Prostate gland (tissue), 2 donors: ENCODE measurements around the gene NFKB1. TPM values are rescaled to one million over a fixed set of nuclear protein-coding genes. Genes with fewer than 3 reads are reported as not detected.

Experiments
- DNase-seq: peaks from one replicate; pipeline ENCODE4 v3.0.0-alpha.2; 2019; ENCODE audit warnings: low spot score
- H3K27ac ChIP-seq, 2 donors: fragments of 200-600 bp; sonication (generic); 2 replicates each; pipeline ENCODE4 v1.5.1; 2017 to 2019
- H3K27me3 ChIP-seq: fragments of 200-600 bp; sonication (generic); replicated peaks from 2 replicates; pipeline ENCODE4 v1.5.1; 2019; ENCODE audit not compliant: insufficient read depth
- H3K36me3 ChIP-seq, 2 donors: fragments of 200-600 bp; sonication (generic); 1 replicate in 1 of 2; 2 replicates in 1 of 2; pipeline versions ENCODE4 v1.5.1 to v1.8.1; 2017 to 2019
- H3K4me1 ChIP-seq: fragments of 200-600 bp; sonication (generic); replicated peaks from 2 replicates; pipeline ENCODE4 v1.5.1; 2019
- H3K4me3 ChIP-seq, 2 donors: fragments of 200-600 bp; sonication (generic); 2 replicates each; pipeline ENCODE4 v1.5.1; 2017 to 2019
- H3K9me3 ChIP-seq: fragments of 200-600 bp; sonication (generic); 2 replicates; pipeline ENCODE4 v1.5.1; 2017
- POLR2A ChIP-seq: fragments of 450-650 bp; IDR thresholded peaks from one replicate; pipeline ENCODE4 v1.6.1; 2016; ENCODE audit warnings: antibody characterized with exemption, mild to moderate bottlenecking
- POLR2AphosphoS5 ChIP-seq: sonication (generic); formaldehyde crosslinking; IDR thresholded peaks from one replicate; pipeline ENCODE4 v1.6.1; 2017; ENCODE audit warnings: antibody characterized with exemption
- WGBS: methylation state at CpG from one replicate; pipeline ENCODE4 v1.1.5; 2018; 5-methylcytosine and 5-hydroxymethylcytosine counted together
- intact Hi-C: fragments of 100-400 bp; cut with DNase I; formaldehyde crosslinking; loops from one replicate; pipeline ENCODE4 v1.14.2; 2022
- total RNA-seq, 2 donors: library from RNA; depleted of rRNA; stranded (reverse); fragments of >200 nt; gene quantifications; one replicate each; pipeline ENCODE4 v1.1.0, GENCODE V29; 2016
- TF ChIP-seq, protein P1 (sequence below), 4 experiments: fragments of 200-600 bp in 2 of 4; fragments of 450-650 bp in 2 of 4; sonication (generic) in 2 of 4; IDR thresholded peaks; 1 replicate in 3 of 4; 2 replicates in 1 of 4; pipeline ENCODE4 v1.5.1; 2016 to 2019; ENCODE audit warnings: antibody characterized with exemption in 4 of 4, mild to moderate bottlenecking in 2 of 4, moderate library complexity in 2 of 4

The NFKB1 gene
- total RNA-seq, 2 donors from 2014 or later: 32.3 to 35.4 TPM

- Histone ChIP-seq H3K27ac (no peak overlapping the region), H3K27me3 (no peaks in the 10 kb centered on the region), H3K9me3 (no peaks in the 10 kb centered on the region), H3K4me3 (no peak overlapping the region), H3K4me1 (no peaks in the 10 kb centered on the region), H3K36me3 (no peaks in the 10 kb centered on the region)
- TF ChIP-seq, protein P1, sequence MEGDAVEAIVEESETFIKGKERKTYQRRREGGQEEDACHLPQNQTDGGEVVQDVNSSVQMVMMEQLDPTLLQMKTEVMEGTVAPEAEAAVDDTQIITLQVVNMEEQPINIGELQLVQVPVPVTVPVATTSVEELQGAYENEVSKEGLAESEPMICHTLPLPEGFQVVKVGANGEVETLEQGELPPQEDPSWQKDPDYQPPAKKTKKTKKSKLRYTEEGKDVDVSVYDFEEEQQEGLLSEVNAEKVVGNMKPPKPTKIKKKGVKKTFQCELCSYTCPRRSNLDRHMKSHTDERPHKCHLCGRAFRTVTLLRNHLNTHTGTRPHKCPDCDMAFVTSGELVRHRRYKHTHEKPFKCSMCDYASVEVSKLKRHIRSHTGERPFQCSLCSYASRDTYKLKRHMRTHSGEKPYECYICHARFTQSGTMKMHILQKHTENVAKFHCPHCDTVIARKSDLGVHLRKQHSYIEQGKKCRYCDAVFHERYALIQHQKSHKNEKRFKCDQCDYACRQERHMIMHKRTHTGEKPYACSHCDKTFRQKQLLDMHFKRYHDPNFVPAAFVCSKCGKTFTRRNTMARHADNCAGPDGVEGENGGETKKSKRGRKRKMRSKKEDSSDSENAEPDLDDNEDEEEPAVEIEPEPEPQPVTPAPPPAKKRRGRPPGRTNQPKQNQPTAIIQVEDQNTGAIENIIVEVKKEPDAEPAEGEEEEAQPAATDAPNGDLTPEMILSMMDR (IDR thresholded peaks at IDR 0.05): no peak
- TF ChIP-seq POLR2A: no peak
- TF ChIP-seq POLR2AphosphoS5: no peak
- intact Hi-C loops: loop anchor here (10.0 kb wide), 1 partner anchor 508 kb away; the partner anchor contains the start of gene SLC9B1
- DNase-seq: no peak
- WGBS: 96% methylated on average over 1 of the region's 1 CpG
Observed at GRCh38 chr4:102506523-102506922, 5.4 kb downstream of the NFKB1 start.

GRCh38 chr4:102511830-102512605, 10.9 kb downstream of the NFKB1 start:
- WGBS: 92% methylated on average over 5 of the region's 5 CpGs

DNA sequence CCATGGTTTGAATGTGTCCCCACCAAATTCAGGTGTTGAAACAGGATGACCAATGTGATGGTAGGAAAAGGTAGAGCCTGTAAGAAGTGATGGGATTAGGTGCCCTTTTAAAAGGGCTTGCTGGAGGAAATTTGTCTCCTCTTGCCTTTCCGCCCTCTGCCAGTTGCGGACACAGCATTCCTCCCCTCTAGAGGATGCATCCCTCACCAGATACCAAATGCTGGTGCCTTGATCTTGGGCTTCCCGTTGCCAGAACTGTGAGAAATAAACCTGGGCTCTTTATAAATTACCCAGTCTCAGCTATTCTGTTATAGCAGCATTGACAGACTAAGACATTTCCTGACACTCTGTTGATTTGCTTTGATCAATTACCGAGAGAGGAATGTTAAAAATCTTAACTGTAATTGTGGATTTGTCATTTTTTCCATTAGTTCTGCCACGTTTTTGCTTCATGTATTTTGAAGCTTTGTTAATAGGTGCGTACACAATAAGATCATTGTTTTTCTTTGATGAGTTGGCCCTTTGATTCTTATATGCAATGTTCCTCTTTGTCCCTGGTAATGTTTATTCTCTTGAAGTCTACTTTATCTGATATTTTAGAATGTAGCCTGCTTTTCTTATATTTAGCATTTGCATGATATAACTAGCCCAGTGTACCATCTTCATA, 13.3 kb downstream of the NFKB1 start:
- TF ChIP-seq POLR2A (no peak), POLR2AphosphoS5 (no peak)
- TF ChIP-seq, protein P1 (IDR thresholded peaks at IDR 0.05): no peak
- H3K27me3 ChIP-seq: no peaks in the 10 kb centered on the region
- DNase-seq: no peak
- no peaks in the 10 kb centered on the region for H3K9me3 ChIP-seq
- intact Hi-C loops: no loop called here
- 74% methylated on average over 6 of the region's 6 CpGs for WGBS
- H3K4me3 ChIP-seq: no peak overlapping the region
- no peak overlapping the region for H3K27ac ChIP-seq
- no peaks in the 10 kb centered on the region for H3K36me3 ChIP-seq
- H3K4me1 ChIP-seq: no peaks in the 10 kb centered on the region

More at GRCh38 chr4:102511830-102512605, 10.9 kb downstream of the NFKB1 start:
- Histone ChIP-seq H3K4me3 (no peak overlapping the region), H3K9me3 (no peaks in the 10 kb centered on the region), H3K36me3 (no peaks in the 10 kb centered on the region), H3K27ac (no peak overlapping the region), H3K4me1 (no peaks in the 10 kb centered on the region), H3K27me3 (no peaks in the 10 kb centered on the region)
- TF ChIP-seq POLR2AphosphoS5 (no peak), POLR2A (no peak)
- TF ChIP-seq, protein P1 (IDR thresholded peaks at IDR 0.05): no peak
- DNase-seq: no peak
- intact Hi-C loops: no loop called here

- no peaks in the 10 kb centered on the region for H3K9me3 ChIP-seq
- H3K4me1 ChIP-seq: no peaks in the 10 kb centered on the region
- intact Hi-C loops: no loop called here
- DNase-seq: no peak
- no peak for TF ChIP-seq POLR2AphosphoS5
- TF ChIP-seq, protein P1 (IDR thresholded peaks at IDR 0.05): no peak
- TF ChIP-seq POLR2A: no peak
- H3K36me3 ChIP-seq: no peaks in the 10 kb centered on the region
- H3K4me3 ChIP-seq: no peak overlapping the region
- H3K27ac ChIP-seq: no peak overlapping the region
- H3K27me3 ChIP-seq: no peaks in the 10 kb centered on the region
Observed at GRCh38 chr4:102517753-102518152, 16.6 kb downstream of the NFKB1 start.
